Fibroblast of lung (primary cell): Measurements from ENCODE around the gene TMEM178B. TPM values are rescaled to one million over a fixed set of nuclear protein-coding genes. Genes with fewer than 3 reads are reported as not detected.

ENCODE experiments used
- DNase-seq, 2 donors: peaks; one replicate each; pipeline versions ENCODE4 v3.0.0 to v3.0.0-alpha.2; 2010; ENCODE audit warnings: low read depth in 2 of 2
- H2AFZ ChIP-seq: 2 replicates; pipeline ENCODE4 v1.5.1; 2012; ENCODE audit warnings: low read length, control low read depth, inconsistent platforms
- H3K27ac ChIP-seq: 2 replicates; pipeline ENCODE4 v1.5.1; 2011; ENCODE audit warnings: low read length, control low read depth; ENCODE audit not compliant: insufficient read depth
- H3K27me3 ChIP-seq: 2 replicates; pipeline ENCODE4 v1.5.1; 2011; ENCODE audit warnings: mild to moderate bottlenecking, low read length; ENCODE audit not compliant: control insufficient read depth, insufficient read depth
- H3K36me3 ChIP-seq: 2 replicates; pipeline ENCODE4 v1.5.1; 2011; ENCODE audit warnings: low read length; ENCODE audit not compliant: control insufficient read depth, insufficient read depth
- H3K4me1 ChIP-seq: 2 replicates; pipeline ENCODE4 v1.5.1; 2011; ENCODE audit warnings: low read length; ENCODE audit not compliant: control insufficient read depth, insufficient read depth; ENCODE audit errors: extremely low read depth
- H3K4me2 ChIP-seq: 2 replicates; pipeline ENCODE4 v1.5.1; 2011; ENCODE audit warnings: low read length, control low read depth; ENCODE audit not compliant: insufficient read depth; ENCODE audit errors: extremely low read depth
- H3K4me3 ChIP-seq, 4 experiments: fragments of 200-600 bp in 1 of 4; sonication (generic) in 1 of 4; replicated peaks in 1 of 4; 2 replicates each; pipeline ENCODE4 v1.5.1; 2011 to 2016; ENCODE audit warnings: low read length in 4 of 4, low read depth in 3 of 4, mild to moderate bottlenecking in 3 of 4, control low read depth in 2 of 4, inconsistent platforms in 1 of 4, mixed read lengths in 1 of 4; ENCODE audit not compliant: insufficient read depth in 1 of 4; ENCODE audit errors: control extremely low read depth in 1 of 4
- H3K79me2 ChIP-seq: 2 replicates; pipeline ENCODE4 v1.5.1; 2012; ENCODE audit warnings: mild to moderate bottlenecking, low read length, inconsistent platforms; ENCODE audit not compliant: control insufficient read depth, insufficient read depth
- H3K9ac ChIP-seq: 2 replicates; pipeline ENCODE4 v1.5.1; 2011; ENCODE audit warnings: mild to moderate bottlenecking, low read length, control low read depth; ENCODE audit not compliant: insufficient read depth
- H3K9me3 ChIP-seq: 2 replicates; pipeline ENCODE4 v1.5.1; 2012; ENCODE audit warnings: low read depth, low read length; ENCODE audit not compliant: control insufficient read depth, insufficient read depth
- H4K20me1 ChIP-seq: 2 replicates; pipeline ENCODE4 v1.5.1; 2011; ENCODE audit warnings: low read length; ENCODE audit not compliant: control insufficient read depth, insufficient read depth; ENCODE audit errors: extremely low read depth
- CTCF ChIP-seq, 2 donors: IDR thresholded peaks in 1 of 2; conservative IDR thresholded peaks in 1 of 2; 1 replicate in 1 of 2; 2 replicates in 1 of 2; pipeline ENCODE4 v1.5.1; 2011 to 2012; ENCODE audit warnings: low read length in 2 of 2, control low read depth in 1 of 2, inconsistent platforms in 1 of 2, low read depth in 1 of 2, mild to moderate bottlenecking in 1 of 2
- EZH2 ChIP-seq: IDR thresholded peaks from 2 replicates; pipeline ENCODE4 v1.5.1; 2012; ENCODE audit warnings: low read length, control low read depth, mild to moderate bottlenecking; ENCODE audit errors: missing control alignments
- polyA plus RNA-seq, 2 donors: library from polyadenylated mRNA; depleted of rRNA in 1 of 2; stranded (reverse) in 1 of 2; unstranded in 1 of 2; fragments of >200 nt; gene quantifications; 2 replicates each; pipeline ENCODE4 v1.2.1, GENCODE V29; 2011 to 2012; ENCODE audit warnings: missing spikeins in 1 of 2
- total RNA-seq: library from RNA; depleted of rRNA; stranded (reverse); fragments of >200 nt; gene quantifications from 2 replicates; pipeline ENCODE4 v1.2.1, GENCODE V29; 2014

Gene TMEM178B
- total and polyA plus RNA-seq, 2 donors (not counting 1 experiment from before 2014, with no cell fraction given): under 0.01 to 0.14 TPM

- Histone ChIP-seq H3K79me2 (no peaks in the 10 kb centered on the region), H3K4me3 (no peak overlapping the region), H3K27me3 (no peaks in the 10 kb centered on the region), H3K36me3 (no peaks in the 10 kb centered on the region), H3K4me2 (no peak overlapping the region), H3K9me3 (no peaks in the 10 kb centered on the region), H3K4me1 (no peaks in the 10 kb centered on the region), H3K27ac (no peak overlapping the region), H2AFZ (no peak overlapping the region), H4K20me1 (no peaks in the 10 kb centered on the region), H3K9ac (no peak overlapping the region)
- TF ChIP-seq EZH2 (no peak), CTCF (conservative IDR thresholded peaks at IDR 0.05 in 1 of 2, IDR thresholded peaks at IDR 0.05 in 1 of 2; ENCODE audit: low read depth in 1 of 2, low read length in 2 of 2) (no peak)
- no peak for DNase-seq
Observed at GRCh38 chr7:141264511-141264910, 190.6 kb downstream of the TMEM178B start.

GRCh38 chr7:141265668-141266067 is 191.8 kb downstream of the TMEM178B start:
- Histone ChIP-seq H2AFZ (no peak overlapping the region), H3K4me2 (no peak overlapping the region), H3K27me3 (no peaks in the 10 kb centered on the region), H4K20me1 (no peaks in the 10 kb centered on the region), H3K9me3 (no peaks in the 10 kb centered on the region), H3K9ac (no peak overlapping the region), H3K79me2 (no peaks in the 10 kb centered on the region), H3K36me3 (no peaks in the 10 kb centered on the region), H3K4me1 (no peaks in the 10 kb centered on the region), H3K4me3 (no peak overlapping the region), H3K27ac (no peak overlapping the region)
- TF ChIP-seq CTCF (conservative IDR thresholded peaks at IDR 0.05 in 1 of 2, IDR thresholded peaks at IDR 0.05 in 1 of 2; ENCODE audit: low read depth in 1 of 2, low read length in 2 of 2): no peak
- no peak for TF ChIP-seq EZH2
- DNase-seq: no peak

DNA sequence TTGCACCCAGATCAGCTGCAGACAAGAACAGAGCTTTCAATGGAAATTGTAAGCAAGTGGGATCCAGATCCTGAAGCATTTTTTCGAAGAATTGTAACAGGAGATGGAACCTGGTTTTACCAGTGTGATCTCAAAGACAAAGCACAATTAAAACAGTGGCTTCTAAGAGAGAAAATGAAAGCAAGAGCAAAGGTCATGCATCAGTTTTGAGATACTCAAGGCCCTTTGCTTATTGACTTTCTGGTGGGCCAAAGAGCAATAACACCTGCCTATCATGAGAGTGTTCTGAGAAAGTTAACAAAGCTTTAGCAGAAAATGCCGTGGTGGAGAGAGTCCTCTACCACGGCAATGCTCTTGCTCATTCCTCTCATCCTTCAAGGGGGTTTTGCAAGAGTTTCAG is 194.8 kb downstream of the TMEM178B start:
- TF ChIP-seq EZH2 (no peak), CTCF (conservative IDR thresholded peaks at IDR 0.05 in 1 of 2, IDR thresholded peaks at IDR 0.05 in 1 of 2; ENCODE audit: low read depth in 1 of 2, low read length in 2 of 2) (no peak)
- no peak for DNase-seq
- Histone ChIP-seq H3K27me3 (no peaks in the 10 kb centered on the region), H2AFZ (no peak overlapping the region), H3K9me3 (no peaks in the 10 kb centered on the region), H3K4me3 (no peak overlapping the region), H3K36me3 (no peaks in the 10 kb centered on the region), H3K4me1 (no peaks in the 10 kb centered on the region), H3K27ac (no peak overlapping the region), H3K4me2 (no peak overlapping the region), H3K79me2 (no peaks in the 10 kb centered on the region), H3K9ac (no peak overlapping the region), H4K20me1 (no peaks in the 10 kb centered on the region)
